ENCODE data around the gene CBR3.

The CBR3 gene

DNA sequence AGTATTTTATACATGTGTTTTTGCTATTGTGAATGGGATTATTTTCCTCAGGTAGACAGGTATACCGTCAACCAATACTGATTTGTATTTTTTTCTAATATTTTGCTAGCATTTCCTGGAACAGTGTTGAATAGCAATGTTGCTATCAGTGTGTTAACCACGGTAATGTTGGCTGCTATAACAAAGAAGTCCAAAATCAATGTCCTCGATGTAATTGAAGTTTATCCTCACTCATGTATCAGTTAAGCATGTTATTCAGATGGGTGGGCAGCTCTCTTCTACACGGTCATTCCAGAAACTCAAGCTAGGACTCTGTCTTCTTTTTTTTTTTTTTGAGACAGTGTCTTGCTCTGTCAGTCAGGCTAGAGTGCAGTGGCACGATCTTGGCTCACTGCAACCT is 46.1 kb downstream of the CBR3 start:
- no peak overlapping the region for H3K4me3 ChIP-seq (ENCODE audit: low read depth, low read length)
- TF ChIP-seq, protein P1, sequence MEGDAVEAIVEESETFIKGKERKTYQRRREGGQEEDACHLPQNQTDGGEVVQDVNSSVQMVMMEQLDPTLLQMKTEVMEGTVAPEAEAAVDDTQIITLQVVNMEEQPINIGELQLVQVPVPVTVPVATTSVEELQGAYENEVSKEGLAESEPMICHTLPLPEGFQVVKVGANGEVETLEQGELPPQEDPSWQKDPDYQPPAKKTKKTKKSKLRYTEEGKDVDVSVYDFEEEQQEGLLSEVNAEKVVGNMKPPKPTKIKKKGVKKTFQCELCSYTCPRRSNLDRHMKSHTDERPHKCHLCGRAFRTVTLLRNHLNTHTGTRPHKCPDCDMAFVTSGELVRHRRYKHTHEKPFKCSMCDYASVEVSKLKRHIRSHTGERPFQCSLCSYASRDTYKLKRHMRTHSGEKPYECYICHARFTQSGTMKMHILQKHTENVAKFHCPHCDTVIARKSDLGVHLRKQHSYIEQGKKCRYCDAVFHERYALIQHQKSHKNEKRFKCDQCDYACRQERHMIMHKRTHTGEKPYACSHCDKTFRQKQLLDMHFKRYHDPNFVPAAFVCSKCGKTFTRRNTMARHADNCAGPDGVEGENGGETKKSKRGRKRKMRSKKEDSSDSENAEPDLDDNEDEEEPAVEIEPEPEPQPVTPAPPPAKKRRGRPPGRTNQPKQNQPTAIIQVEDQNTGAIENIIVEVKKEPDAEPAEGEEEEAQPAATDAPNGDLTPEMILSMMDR (IDR thresholded peaks at IDR 0.05; ENCODE audit: low read depth, low read length): no peak

DNA sequence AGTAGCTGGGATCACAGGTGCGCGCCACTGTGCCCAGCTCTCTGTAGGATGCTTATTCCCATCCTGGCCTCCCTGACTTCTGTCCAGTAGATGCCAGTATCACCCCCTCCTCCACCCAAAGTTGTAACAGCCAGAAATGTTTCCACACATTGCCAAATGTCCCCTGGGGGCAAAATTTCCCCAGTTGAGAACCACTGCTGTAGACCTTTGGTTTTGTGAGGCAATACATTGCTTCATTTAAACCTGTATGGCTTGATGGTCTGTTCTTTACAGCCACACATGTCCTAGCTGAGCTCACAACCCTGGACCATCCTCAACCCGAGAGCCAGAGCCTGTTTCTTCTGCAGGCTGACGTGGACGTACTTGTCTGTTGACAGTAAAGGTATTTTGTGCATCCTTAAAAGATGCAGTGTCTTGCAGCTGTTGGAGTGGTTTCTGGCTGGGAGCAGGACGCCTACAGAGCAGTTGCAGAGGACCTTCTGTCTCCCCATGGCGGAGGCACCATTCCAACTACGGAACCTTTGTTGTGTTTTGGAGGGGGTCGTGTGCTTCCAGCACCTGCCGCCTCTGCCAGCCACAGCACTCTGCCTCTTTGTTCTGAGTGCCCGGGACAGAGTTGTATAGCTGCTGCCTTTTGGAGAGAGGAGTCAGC is 48.4 kb downstream of the CBR3 start:
- TF ChIP-seq, protein P1 (IDR thresholded peaks at IDR 0.05; ENCODE audit: low read depth, low read length): no peak
- H3K4me3 ChIP-seq (ENCODE audit: low read depth, low read length): no peak overlapping the region

DNA sequence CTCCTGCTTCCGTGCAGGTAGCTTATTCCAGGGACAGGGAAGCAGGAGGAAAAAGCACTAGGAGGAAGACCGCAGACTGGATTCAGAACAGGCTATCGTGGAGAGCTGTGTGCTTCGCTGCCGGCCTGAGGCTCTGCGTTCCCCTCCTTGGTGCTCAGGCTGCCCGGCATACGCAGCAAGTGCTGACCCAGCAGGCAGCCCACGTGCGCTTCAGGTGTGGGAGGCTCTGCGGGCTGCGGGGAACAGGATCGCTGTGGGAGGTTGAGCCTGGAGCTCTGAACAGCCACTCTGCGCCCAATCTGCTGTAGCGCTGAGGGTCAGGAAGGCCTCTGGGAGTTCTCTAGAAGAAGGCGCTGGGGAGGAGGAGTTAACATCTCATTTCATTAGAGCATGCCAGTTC is 49.7 kb downstream of the CBR3 start:
- TF ChIP-seq, protein P1 (IDR thresholded peaks at IDR 0.05; ENCODE audit: low read depth, low read length): no peak
- no peak overlapping the region for H3K4me3 ChIP-seq (ENCODE audit: low read depth, low read length)

DNA sequence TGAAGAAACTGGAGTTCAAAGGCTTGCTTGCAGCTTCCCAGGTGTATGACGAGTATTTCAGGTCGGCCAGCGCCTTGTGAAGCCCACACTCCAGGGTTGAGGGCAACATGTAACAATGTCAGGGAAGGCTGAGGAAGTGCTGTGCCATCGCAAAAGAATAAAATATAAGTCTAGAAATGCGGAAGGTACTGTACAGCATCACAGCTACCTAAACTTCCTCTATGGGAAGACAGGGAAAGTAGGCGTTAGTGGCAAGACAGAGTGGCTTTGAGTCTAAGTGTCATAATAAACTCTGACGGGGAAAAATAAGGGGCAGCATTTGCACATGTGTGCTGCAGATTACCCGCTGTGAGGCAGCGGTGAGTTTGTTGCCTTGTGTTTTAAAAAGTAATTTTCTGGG is 50.6 kb downstream of the CBR3 start:
- TF ChIP-seq, protein P1 (IDR thresholded peaks at IDR 0.05; ENCODE audit: low read depth, low read length): no peak
- H3K4me3 ChIP-seq (ENCODE audit: low read depth, low read length): no peak overlapping the region

DNA sequence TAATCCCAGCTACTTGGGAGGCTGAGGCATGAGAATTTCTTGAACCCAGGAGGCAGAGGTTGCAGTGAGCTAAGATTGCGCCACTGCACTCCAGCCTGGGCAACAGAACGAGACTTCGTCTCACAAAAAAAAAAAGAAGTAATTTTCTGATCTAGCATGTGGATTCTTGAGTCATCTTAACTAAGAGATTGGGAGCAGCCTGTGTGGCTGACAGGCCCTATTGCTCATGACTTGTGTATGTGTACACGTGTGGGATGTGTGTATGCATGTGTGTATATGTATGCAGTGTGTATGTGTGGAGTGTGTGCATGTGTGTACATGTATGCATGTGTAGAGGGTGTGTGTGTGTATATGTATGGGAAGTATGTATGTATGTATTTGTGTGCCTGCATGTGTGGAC is 51.2 kb downstream of the CBR3 start:
- no peak overlapping the region for H3K4me3 ChIP-seq (ENCODE audit: low read depth, low read length)
- TF ChIP-seq, protein P1 (IDR thresholded peaks at IDR 0.05; ENCODE audit: low read depth, low read length): no peak

DNA sequence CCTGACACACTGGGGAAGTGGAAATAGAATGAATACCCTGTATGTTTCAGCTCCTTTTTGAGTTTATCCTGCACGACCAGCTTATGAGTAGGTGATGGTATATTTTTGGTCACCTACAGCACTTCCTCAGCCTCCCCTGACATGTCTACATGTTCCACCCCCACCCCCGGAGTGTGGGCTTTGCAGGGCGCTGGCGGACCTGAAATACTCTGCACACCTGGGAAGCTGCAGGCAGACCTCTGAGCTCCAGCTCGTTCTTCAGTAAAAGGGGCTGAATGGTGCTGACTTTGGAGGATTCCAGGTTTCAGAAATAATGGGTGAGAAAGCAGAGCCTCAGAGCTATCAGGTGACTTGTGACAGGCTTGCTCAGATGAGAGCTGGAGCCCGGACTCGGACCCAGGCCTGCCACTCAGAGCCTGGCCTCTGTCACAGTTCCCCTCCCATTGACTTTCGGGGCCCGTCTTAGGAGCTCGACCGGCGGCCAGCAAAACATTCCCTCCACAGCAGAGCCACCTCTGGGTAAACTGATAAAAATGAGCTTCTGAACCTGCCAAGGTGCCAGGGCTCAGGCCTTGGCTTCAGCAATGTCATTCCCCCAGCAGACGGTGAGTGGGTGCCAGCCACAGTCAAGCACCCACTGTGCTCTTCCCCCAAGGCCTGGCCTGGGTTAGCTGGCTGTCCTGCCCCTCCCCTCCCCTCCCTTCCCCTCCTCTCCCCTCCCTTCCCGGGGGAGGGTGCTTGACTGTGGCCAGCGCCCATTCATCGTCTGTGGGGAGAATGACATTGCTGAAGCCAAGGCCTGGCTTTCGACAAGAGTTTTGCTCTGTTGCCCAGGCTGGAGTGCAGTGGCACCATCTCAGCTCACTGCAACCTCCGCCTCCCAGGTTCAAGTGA is 51.9 kb downstream of the CBR3 start:
- H3K4me3 ChIP-seq (ENCODE audit: low read depth, low read length): no peak overlapping the region

More for the DNA sequence above, 51.9 kb downstream of the CBR3 start:
- TF ChIP-seq, protein P1 (IDR thresholded peaks at IDR 0.05; ENCODE audit: low read depth, low read length): no peak
